Hepatocyte (in vitro differentiated cells): ENCODE measurements around the gene CXorf49. TPM values are rescaled to one million over a fixed set of nuclear protein-coding genes. Genes with fewer than 3 reads are reported as not detected.
"Not testable (repeated sequence)": the region's sequence is repeated elsewhere in the genome, so short reads cannot be mapped to it uniquely, and the experiment has no call there.

Source experiments
- DNase-seq: peaks from one replicate; pipeline ENCODE4 v3.0.0-alpha.2; 2016; ENCODE audit warnings: low spot score
- H2AFZ ChIP-seq: fragments of 200-600 bp; sonication (generic); 2 replicates; pipeline ENCODE4 v1.6.0; 2016; ENCODE audit warnings: antibody characterized with exemption, mild to moderate bottlenecking
- H3K27ac ChIP-seq: fragments of 200-600 bp; sonication (generic); 2 replicates; pipeline ENCODE4 v1.5.1; 2016; ENCODE audit warnings: mild to moderate bottlenecking
- H3K27me3 ChIP-seq: fragments of 200-600 bp; sonication (generic); 2 replicates; pipeline ENCODE4 v1.6.1; 2016
- H3K36me3 ChIP-seq: fragments of 200-600 bp; sonication (generic); replicated peaks from 2 replicates; pipeline ENCODE4 v1.5.1; 2016; ENCODE audit warnings: low read depth; ENCODE audit not compliant: insufficient read depth
- H3K4me1 ChIP-seq: fragments of 200-600 bp; sonication (generic); 2 replicates; pipeline ENCODE4 v1.5.1; 2016; ENCODE audit warnings: mild to moderate bottlenecking, moderate library complexity; ENCODE audit not compliant: insufficient read depth
- H3K4me2 ChIP-seq: fragments of 200-600 bp; sonication (generic); 2 replicates; pipeline ENCODE4 v1.6.0; 2016
- H3K4me3 ChIP-seq: fragments of 200-600 bp; sonication (generic); 2 replicates; pipeline ENCODE4 v1.5.1; 2016; ENCODE audit warnings: mild to moderate bottlenecking
- H3K79me2 ChIP-seq: fragments of 200-600 bp; sonication (generic); 2 replicates; pipeline ENCODE4 v1.6.0; 2017; ENCODE audit warnings: mild to moderate bottlenecking
- H3K9me2 ChIP-seq: fragments of 200-600 bp; sonication (generic); replicated peaks from 2 replicates; pipeline ENCODE4 v1.6.0; 2017; ENCODE audit warnings: mild to moderate bottlenecking; ENCODE audit not compliant: insufficient read depth
- H3K9me3 ChIP-seq: fragments of 200-600 bp; sonication (generic); 2 replicates; pipeline ENCODE4 v1.5.1; 2016; ENCODE audit warnings: low read depth, mild to moderate bottlenecking
- H4K20me1 ChIP-seq: fragments of 200-600 bp; sonication (generic); 2 replicates; pipeline ENCODE4 v1.6.0; 2016; ENCODE audit warnings: mild to moderate bottlenecking; ENCODE audit not compliant: insufficient read depth, poor library complexity, severe bottlenecking
- WGBS: methylation state at CpG from one replicate; pipeline ENCODE4 v1.1.6; 2016; ENCODE audit warnings: low lambda C conversion rate; ENCODE audit errors: missing lambda C conversion rate; 5-methylcytosine and 5-hydroxymethylcytosine counted together
- polyA plus RNA-seq: library from polyadenylated mRNA; unstranded; fragments of >200 nt; fragmentation: Nextera tagmentation; extraction: Ambion mirVana; gene quantifications from 2 replicates; pipeline ENCODE4 v1.2.1, GENCODE V29; 2016
- total RNA-seq: library from RNA; depleted of rRNA; stranded (reverse); fragments of >200 nt; gene quantifications from 2 replicates; pipeline ENCODE4 v1.2.3, GENCODE V29; 2014

Gene CXorf49
- total RNA-seq (not detected in 2 replicates), polyA plus RNA-seq (10.1 and 12.1 TPM in 2 replicates)

DNA sequence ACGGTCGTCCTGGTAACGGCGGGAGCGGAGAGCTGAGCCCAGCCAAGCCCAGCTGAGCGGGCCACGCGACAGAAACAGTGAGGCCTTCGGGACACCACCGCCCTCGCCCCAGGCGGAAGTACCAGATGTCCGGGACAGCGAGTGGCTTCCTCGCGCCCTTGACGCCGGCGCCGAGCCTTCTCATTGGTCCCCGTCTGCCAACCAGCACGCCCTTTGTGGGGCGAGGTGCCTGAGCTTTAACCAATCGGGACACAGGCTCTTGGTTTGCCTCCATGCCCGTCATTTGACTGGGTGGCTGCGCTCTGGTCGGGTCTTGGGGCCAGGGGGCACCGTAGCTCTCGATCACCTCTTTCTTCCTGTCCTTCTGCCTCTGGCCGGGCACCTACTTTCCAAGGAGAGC is at the start of gene CXorf49:
TSS of gene CXorf49 (minus strand) at position 101 of the 400 bp plus-strand sequence. CDS start 134 bp downstream, outside the sequence.
- H3K27ac ChIP-seq, H3K9me2 ChIP-seq, H3K4me2 ChIP-seq, H2AFZ ChIP-seq, H3K9me3 ChIP-seq, H4K20me1 ChIP-seq, H3K79me2 ChIP-seq, H3K4me1 ChIP-seq, H3K27me3 ChIP-seq, H3K4me3 ChIP-seq, H3K36me3 ChIP-seq, DNase-seq: not testable (repeated sequence)
- no CpG with 5 or more reads among the region's 30 CpGs for WGBS

- no CpG with 5 or more reads among the region's 14 CpGs for WGBS
- not testable (repeated sequence) for H3K4me1 ChIP-seq, H3K36me3 ChIP-seq
Observed at GRCh38 chrX:71767134-71767533, 49.0 kb upstream of the CXorf49 start.

GRCh38 chrX:71765613-71766012 is 47.5 kb upstream of the CXorf49 start:
- not testable (repeated sequence) for H3K4me1 ChIP-seq, H3K36me3 ChIP-seq, H3K9me2 ChIP-seq, H4K20me1 ChIP-seq, H2AFZ ChIP-seq, H3K4me3 ChIP-seq, H3K79me2 ChIP-seq, DNase-seq, H3K27ac ChIP-seq, H3K27me3 ChIP-seq, H3K4me2 ChIP-seq, H3K9me3 ChIP-seq
- no CpG with 5 or more reads among the region's 8 CpGs for WGBS

More at GRCh38 chrX:71767134-71767533, 49.0 kb upstream of the CXorf49 start:
- H3K27ac ChIP-seq, H3K27me3 ChIP-seq, DNase-seq, H3K79me2 ChIP-seq, H3K9me3 ChIP-seq, H3K4me3 ChIP-seq, H2AFZ ChIP-seq, H3K4me2 ChIP-seq, H4K20me1 ChIP-seq, H3K9me2 ChIP-seq: not testable (repeated sequence)

DNA sequence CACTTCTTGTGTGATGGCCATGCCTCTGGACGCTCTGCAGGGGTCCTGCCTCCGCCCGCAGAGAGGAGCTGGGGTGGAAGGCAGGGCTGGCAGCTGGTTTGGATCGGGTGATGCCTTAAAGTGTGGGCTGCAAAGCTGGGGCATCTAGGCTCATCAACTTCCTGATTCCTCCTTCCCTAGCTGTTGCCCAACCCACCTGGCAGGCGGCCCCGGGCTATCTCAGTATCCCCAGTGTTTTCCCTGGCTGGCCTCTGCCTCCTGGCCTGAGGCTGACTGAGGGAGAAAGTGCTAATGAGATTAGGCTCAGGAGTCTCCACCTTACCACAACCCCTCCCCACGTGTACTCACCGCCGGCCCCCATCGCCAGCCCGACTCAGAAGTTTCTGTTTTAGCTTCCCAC is 46.7 kb upstream of the CXorf49 start:
- H3K9me3 ChIP-seq, H3K79me2 ChIP-seq, H3K9me2 ChIP-seq, H3K36me3 ChIP-seq, H3K4me1 ChIP-seq, H2AFZ ChIP-seq, H3K27me3 ChIP-seq, H3K27ac ChIP-seq, DNase-seq, H3K4me3 ChIP-seq, H4K20me1 ChIP-seq, H3K4me2 ChIP-seq: not testable (repeated sequence)
- WGBS, result no CpG with 5 or more reads among the region's 11 CpGs

GRCh38 chrX:71763049-71763448 is 45.0 kb upstream of the CXorf49 start, which contains the start of gene CXorf49B:
TSS of gene CXorf49B (plus strand) at chrX:71763349. CDS start at chrX:71763424, 75 bp downstream.
- H3K36me3 ChIP-seq, DNase-seq, H3K4me2 ChIP-seq, H2AFZ ChIP-seq, H3K79me2 ChIP-seq, H3K4me3 ChIP-seq, H3K27me3 ChIP-seq, H3K9me3 ChIP-seq, H3K9me2 ChIP-seq, H3K27ac ChIP-seq, H3K4me1 ChIP-seq, H4K20me1 ChIP-seq: not testable (repeated sequence)
- no CpG with 5 or more reads among the region's 34 CpGs for WGBS

- H3K4me1 ChIP-seq, H3K36me3 ChIP-seq, H3K9me2 ChIP-seq, H2AFZ ChIP-seq, H3K4me3 ChIP-seq, H3K9me3 ChIP-seq, H4K20me1 ChIP-seq, H3K27ac ChIP-seq, DNase-seq, H3K27me3 ChIP-seq, H3K4me2 ChIP-seq, H3K79me2 ChIP-seq: not testable (repeated sequence)
- no CpG with 5 or more reads among the region's 20 CpGs for WGBS
Observed at GRCh38 chrX:71760688-71761281, 42.7 kb upstream of the CXorf49 start.

DNA sequence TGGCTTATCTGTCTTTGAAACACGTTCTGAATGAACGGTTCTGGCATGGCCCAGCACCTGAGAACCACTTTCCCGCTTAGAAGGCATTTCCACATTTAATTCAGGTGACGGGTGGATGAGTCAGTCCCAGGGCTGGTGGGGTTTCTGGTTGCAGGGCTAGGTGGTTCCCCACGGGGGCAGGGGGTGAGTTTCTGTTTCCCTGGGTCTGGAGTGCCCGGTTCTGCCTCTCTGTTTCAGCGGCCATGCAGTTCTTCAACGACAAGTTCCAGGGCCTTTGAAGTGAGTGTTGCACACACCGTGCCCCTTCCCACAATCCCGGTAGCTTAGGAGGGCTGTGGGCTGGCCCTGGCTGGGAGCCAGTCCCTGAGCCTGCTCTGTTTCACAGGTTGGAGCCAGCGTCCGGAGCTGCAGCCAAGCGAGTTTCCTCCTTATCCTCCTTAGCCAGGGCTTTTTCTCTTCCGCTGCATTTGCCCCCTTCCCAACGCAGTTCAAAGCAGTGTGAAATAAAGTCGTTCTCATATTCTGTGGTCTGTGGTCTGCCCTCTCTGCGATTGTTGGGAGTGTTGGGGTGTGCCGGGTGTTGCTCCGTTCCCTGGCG is 2.3 kb upstream of the CXorf49 start:
- not testable (repeated sequence) for H3K9me2 ChIP-seq, H3K4me3 ChIP-seq, H3K4me2 ChIP-seq, H4K20me1 ChIP-seq, H3K27me3 ChIP-seq, H2AFZ ChIP-seq, H3K9me3 ChIP-seq, H3K4me1 ChIP-seq, DNase-seq, H3K27ac ChIP-seq, H3K36me3 ChIP-seq, H3K79me2 ChIP-seq
- WGBS, result no CpG with 5 or more reads among the region's 20 CpGs

GRCh38 chrX:71719195-71719594 is 1.1 kb upstream of the CXorf49 start:
- H3K79me2 ChIP-seq, H3K4me3 ChIP-seq, H3K9me2 ChIP-seq, H2AFZ ChIP-seq, H3K4me1 ChIP-seq, DNase-seq, H3K4me2 ChIP-seq, H3K27ac ChIP-seq, H4K20me1 ChIP-seq, H3K9me3 ChIP-seq, H3K27me3 ChIP-seq, H3K36me3 ChIP-seq: not testable (repeated sequence)
- 94% methylated on average over 6 of the region's 30 CpGs for WGBS

DNA sequence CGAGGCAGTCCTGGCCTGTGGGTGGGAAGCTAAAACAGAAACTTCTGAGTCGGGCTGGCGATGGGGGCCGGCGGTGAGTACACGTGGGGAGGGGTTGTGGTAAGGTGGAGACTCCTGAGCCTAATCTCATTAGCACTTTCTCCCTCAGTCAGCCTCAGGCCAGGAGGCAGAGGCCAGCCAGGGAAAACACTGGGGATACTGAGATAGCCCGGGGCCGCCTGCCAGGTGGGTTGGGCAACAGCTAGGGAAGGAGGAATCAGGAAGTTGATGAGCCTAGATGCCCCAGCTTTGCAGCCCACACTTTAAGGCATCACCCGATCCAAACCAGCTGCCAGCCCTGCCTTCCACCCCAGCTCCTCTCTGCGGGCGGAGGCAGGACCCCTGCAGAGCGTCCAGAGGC is 1.8 kb downstream of the CXorf49 start:
- H3K27me3 ChIP-seq, H3K4me2 ChIP-seq, H3K79me2 ChIP-seq, H2AFZ ChIP-seq, DNase-seq, H3K9me2 ChIP-seq, H3K4me1 ChIP-seq, H3K27ac ChIP-seq, H3K9me3 ChIP-seq, H3K36me3 ChIP-seq, H4K20me1 ChIP-seq, H3K4me3 ChIP-seq: not testable (repeated sequence)
- no CpG with 5 or more reads among the region's 12 CpGs for whole genome bisulfite sequencing
